ENCODE data around the gene DDX11.
"Not testable (repeated sequence)": the region's sequence is repeated elsewhere in the genome, so short reads cannot be mapped to it uniquely, and the experiment has no call there.

DDX11 gene

GRCh38 chr12:31066196-31066595 lies 7.5 kb upstream of the DDX11 start:
- not testable (repeated sequence) for DNase-seq (ENCODE audit: extremely low read depth in 1 of 2, low read depth in 1 of 2)

GRCh38 chr12:31067656-31068055 lies 6.0 kb upstream of the DDX11 start:
- not testable (repeated sequence) for DNase-seq (ENCODE audit: extremely low read depth in 1 of 2, low read depth in 1 of 2)

- not testable (repeated sequence) for DNase-seq (ENCODE audit: extremely low read depth in 1 of 2, low read depth in 1 of 2)
These were observed 2.5 kb upstream of the DDX11 start for GRCh38 chr12:31070971-31071740.

- DNase-seq (ENCODE audit: extremely low read depth in 1 of 2, low read depth in 1 of 2), result not testable (repeated sequence)
These were observed 698 bp upstream of the DDX11 start for GRCh38 chr12:31072962-31073361.

GRCh38 chr12:31074333-31074874 lies 744 bp downstream of the DDX11 start:
- DNase-seq (ENCODE audit: extremely low read depth in 1 of 2, low read depth in 1 of 2), result not testable (repeated sequence)

- not testable (repeated sequence) for DNase-seq (ENCODE audit: extremely low read depth in 1 of 2, low read depth in 1 of 2)
These were observed 2.5 kb downstream of the DDX11 start for GRCh38 chr12:31076150-31076549.

- DNase-seq (ENCODE audit: extremely low read depth in 1 of 2, low read depth in 1 of 2), result not testable (repeated sequence)
These were observed 3.4 kb downstream of the DDX11 start for GRCh38 chr12:31077095-31077494.

- DNase-seq (ENCODE audit: extremely low read depth in 1 of 2, low read depth in 1 of 2), result not testable (repeated sequence)
These were observed 4.3 kb downstream of the DDX11 start for GRCh38 chr12:31077998-31078397.

GRCh38 chr12:31079421-31079820 lies 5.8 kb downstream of the DDX11 start:
- DNase-seq (ENCODE audit: extremely low read depth in 1 of 2, low read depth in 1 of 2), result not testable (repeated sequence)

GRCh38 chr12:31080221-31080620 lies 6.6 kb downstream of the DDX11 start:
- not testable (repeated sequence) for DNase-seq (ENCODE audit: extremely low read depth in 1 of 2, low read depth in 1 of 2)

GRCh38 chr12:31081274-31081673 lies 7.6 kb downstream of the DDX11 start:
- not testable (repeated sequence) for DNase-seq (ENCODE audit: extremely low read depth in 1 of 2, low read depth in 1 of 2)

GRCh38 chr12:31084241-31084640 lies 10.6 kb downstream of the DDX11 start:
- DNase-seq (ENCODE audit: extremely low read depth in 1 of 2, low read depth in 1 of 2), result not testable (repeated sequence)

GRCh38 chr12:31086032-31086431 lies 12.4 kb downstream of the DDX11 start:
- not testable (repeated sequence) for DNase-seq (ENCODE audit: extremely low read depth in 1 of 2, low read depth in 1 of 2)

- DNase-seq (ENCODE audit: extremely low read depth in 1 of 2, low read depth in 1 of 2), result not testable (repeated sequence)
These were observed 13.8 kb downstream of the DDX11 start for GRCh38 chr12:31087486-31087885.

GRCh38 chr12:31087956-31088355 lies 14.3 kb downstream of the DDX11 start:
- not testable (repeated sequence) for DNase-seq (ENCODE audit: extremely low read depth in 1 of 2, low read depth in 1 of 2)

GRCh38 chr12:31089072-31089471 lies 15.4 kb downstream of the DDX11 start:
- DNase-seq (ENCODE audit: extremely low read depth in 1 of 2, low read depth in 1 of 2), result no peak

- not testable (repeated sequence) for DNase-seq (ENCODE audit: extremely low read depth in 1 of 2, low read depth in 1 of 2)
These were observed 18.0 kb downstream of the DDX11 start for GRCh38 chr12:31091629-31092028.

- not testable (repeated sequence) for DNase-seq (ENCODE audit: extremely low read depth in 1 of 2, low read depth in 1 of 2)
These were observed 19.1 kb downstream of the DDX11 start for GRCh38 chr12:31092718-31093117.

- DNase-seq (ENCODE audit: extremely low read depth in 1 of 2, low read depth in 1 of 2), result not testable (repeated sequence)
These were observed 21.6 kb downstream of the DDX11 start for GRCh38 chr12:31095080-31095860.

- not testable (repeated sequence) for DNase-seq (ENCODE audit: extremely low read depth in 1 of 2, low read depth in 1 of 2)
These were observed 22.8 kb downstream of the DDX11 start for GRCh38 chr12:31096251-31097065.

- not testable (repeated sequence) for DNase-seq (ENCODE audit: extremely low read depth in 1 of 2, low read depth in 1 of 2)
These were observed 24.2 kb downstream of the DDX11 start for GRCh38 chr12:31097819-31098218.

Data from stimulated activated CD8-positive, alpha-beta memory T cell treated with anti-CD3 and anti-CD28 coated beads, Interleukin-7, amount 100 ng/mL, for 48 hours (primary cell).